Astrocyte of the cerebellum (primary cell): ENCODE measurements around the gene ZEB2.

Source experiments
- DNase-seq: peaks from one replicate; pipeline ENCODE4 v3.0.0-alpha.2; 2011; ENCODE audit warnings: low read depth
- H3K4me3 ChIP-seq: 2 replicates; pipeline ENCODE4 v1.5.1; 2011; ENCODE audit warnings: mild to moderate bottlenecking, low read depth, low read length, moderate library complexity
- in situ Hi-C: cut with HindIII; loops from 2 replicates; pipeline ENCODE4 v1.10.0; 2017; ENCODE audit warnings: low sequenced_read_pairs
- TF ChIP-seq, protein P1 (sequence below): IDR thresholded peaks from 2 replicates; pipeline ENCODE4 v1.5.1; 2012; ENCODE audit warnings: low read length, low read depth, moderate library complexity, mild to moderate bottlenecking; ENCODE audit errors: missing control alignments

ZEB2 gene

DNA sequence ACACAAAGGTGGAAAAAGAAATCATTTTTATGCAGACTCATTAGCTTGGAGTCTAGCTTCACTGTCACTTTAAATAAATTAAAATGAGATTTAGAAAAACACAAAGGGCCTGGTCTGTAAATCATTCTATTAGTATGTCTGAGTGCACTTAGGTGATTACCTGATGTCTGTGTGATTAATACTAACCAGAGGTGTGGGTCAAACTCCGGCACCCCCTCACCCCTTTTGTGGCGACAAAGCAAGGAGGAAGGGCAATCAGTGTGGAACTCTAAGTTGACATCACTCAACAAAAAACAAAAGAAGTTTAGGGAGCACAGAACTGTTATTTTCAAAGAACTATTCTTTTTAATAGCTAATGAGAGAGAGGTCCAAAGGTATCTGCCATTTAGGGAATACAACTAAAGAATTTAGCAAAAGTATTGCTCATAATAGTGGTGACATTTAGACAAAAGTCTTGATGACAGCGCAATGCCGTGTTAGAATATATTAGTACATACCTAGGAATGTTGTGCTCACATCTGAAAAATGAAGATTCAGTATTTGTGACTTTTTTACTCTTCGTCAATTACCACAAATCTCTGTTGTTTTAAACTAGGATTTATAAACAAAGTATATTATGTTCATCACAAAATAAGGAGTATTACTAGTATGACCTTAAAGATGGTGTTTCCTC, 66.3 kb downstream of the ZEB2 start:
- in situ Hi-C loops, result no loop called here

GRCh38 chr2:144452989-144453336, 67.0 kb downstream of the ZEB2 start:
- DNase-seq, result no peak
- TF ChIP-seq, protein P1, sequence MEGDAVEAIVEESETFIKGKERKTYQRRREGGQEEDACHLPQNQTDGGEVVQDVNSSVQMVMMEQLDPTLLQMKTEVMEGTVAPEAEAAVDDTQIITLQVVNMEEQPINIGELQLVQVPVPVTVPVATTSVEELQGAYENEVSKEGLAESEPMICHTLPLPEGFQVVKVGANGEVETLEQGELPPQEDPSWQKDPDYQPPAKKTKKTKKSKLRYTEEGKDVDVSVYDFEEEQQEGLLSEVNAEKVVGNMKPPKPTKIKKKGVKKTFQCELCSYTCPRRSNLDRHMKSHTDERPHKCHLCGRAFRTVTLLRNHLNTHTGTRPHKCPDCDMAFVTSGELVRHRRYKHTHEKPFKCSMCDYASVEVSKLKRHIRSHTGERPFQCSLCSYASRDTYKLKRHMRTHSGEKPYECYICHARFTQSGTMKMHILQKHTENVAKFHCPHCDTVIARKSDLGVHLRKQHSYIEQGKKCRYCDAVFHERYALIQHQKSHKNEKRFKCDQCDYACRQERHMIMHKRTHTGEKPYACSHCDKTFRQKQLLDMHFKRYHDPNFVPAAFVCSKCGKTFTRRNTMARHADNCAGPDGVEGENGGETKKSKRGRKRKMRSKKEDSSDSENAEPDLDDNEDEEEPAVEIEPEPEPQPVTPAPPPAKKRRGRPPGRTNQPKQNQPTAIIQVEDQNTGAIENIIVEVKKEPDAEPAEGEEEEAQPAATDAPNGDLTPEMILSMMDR, result no peak
- H3K4me3 ChIP-seq, result no peak overlapping the region
- in situ Hi-C loops, result no loop called here

More for the DNA sequence above, 66.3 kb downstream of the ZEB2 start:
- no peak for DNase-seq
- no peak overlapping the region for H3K4me3 ChIP-seq
- TF ChIP-seq, protein P1, result no peak

DNA sequence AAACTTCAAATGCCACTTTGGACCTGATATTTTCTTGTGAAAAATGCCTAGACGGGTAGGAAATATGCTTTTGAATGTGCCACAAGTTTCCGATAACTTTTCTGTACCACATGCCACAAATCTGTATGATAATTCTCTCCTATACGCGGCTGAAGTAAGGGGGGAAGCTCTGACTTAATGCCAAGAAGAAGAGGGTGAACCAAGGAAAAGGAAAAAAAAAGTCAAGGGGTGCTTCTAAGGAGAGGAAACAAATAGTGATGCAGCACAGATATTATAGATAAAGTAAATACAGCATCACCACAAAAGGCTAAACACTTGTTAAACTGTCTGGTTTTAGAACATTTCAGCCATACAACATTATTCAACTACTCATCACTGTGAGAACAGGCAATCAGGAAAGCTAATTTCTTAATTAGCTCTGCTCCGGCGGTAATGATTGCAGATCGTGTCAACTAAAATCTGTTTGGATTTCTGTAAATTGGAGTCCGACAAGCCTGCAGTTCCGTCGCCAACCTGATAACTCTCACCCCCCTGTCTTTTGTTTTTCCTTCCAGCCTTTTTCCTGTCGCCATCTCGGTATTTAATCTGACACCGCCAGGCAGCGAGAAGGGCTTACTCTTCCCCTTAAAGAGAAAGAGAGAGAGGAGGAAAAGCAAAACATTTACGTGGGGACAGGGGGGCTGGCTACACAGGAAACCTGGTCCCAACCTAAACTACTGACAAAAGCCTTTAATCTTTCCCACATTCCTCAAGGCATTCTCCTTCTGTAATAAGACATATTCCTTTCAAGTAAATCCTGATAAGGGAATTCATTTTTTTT, 67.5 kb downstream of the ZEB2 start:
- in situ Hi-C loops, result no loop called here
- peak overlapping the region; percentile 11 for H3K4me3 ChIP-seq
- TF ChIP-seq, protein P1, result peak; percentile 29
- DNase-seq, result no peak

DNA sequence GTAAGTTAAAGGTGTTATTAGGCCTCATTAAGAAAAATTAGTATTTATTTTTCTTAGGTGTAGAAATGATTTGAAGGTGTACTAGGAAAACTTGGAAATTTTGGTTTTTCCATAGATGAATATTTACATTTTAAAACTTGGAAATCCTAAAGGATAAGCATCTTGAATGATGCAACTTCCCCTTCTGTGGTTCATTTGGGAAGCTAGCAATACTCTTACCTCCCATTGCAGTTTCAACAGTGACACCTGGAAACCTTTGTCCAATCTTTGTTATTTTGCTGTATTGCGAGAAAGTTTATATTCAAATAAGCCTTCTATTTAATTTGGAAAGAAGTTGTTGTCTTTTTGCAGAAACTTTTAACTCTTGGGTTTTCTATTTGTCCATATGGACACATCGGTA, 68.5 kb downstream of the ZEB2 start:
- in situ Hi-C loops, result no loop called here
- no peak overlapping the region for H3K4me3 ChIP-seq
- TF ChIP-seq, protein P1, result no peak
- no peak for DNase-seq

DNA sequence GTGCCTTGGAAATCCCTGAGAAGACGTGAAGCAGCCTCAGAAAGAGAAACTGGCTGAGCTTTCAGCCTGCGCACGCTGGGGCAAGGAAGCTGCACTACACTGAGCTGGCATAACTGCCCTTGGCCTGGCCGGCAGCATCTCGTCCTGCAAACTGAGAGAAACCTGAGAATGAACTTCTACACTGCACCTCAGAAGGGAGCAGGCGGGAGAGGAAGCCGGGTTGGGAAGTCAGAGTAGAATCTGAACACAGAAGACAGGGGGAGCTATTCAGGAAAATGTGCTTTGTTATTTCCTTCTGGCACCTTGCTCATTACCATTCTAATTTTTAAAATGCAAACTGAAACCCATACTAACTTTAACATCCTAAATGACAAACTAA, 70.9 kb downstream of the ZEB2 start:
- TF ChIP-seq, protein P1, result peak; percentile 21
- no peak for DNase-seq
- in situ Hi-C loops, result no loop called here
- H3K4me3 ChIP-seq, result no peak overlapping the region

DNA sequence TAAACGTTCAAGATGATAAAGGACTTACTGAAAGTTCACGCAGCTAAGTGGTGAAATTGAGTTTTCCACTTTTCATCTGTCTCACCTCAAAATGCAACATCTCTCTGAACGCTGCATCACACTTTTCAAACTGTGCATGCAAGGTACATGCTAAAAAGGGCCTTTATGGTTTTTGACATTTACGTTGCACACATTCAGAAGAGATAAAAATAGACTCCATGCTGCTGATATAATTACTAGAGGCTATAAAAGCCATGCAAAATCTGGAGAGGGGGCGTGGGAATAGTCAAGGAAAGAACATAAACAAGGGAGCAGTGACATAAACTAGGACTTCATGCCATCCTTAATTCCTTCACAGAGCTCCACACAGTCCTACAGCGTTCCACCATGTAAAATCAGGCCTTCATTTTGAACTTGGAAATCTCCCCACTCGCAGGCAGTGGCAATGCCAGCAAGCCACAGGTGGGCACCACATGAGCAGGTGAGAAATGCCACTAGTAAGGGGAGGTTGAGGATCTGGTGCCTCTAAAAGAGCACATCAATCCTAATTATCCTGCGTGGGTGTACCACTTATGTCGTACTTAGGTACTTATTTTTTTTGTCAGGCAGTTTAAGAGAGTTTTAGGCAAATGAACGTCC, 71.4 kb downstream of the ZEB2 start:
- in situ Hi-C loops, result no loop called here
- H3K4me3 ChIP-seq, result no peak overlapping the region
- no peak for DNase-seq
- TF ChIP-seq, protein P1, result no peak
